ENCODE data around the gene SLC5A2. TPM values are rescaled to one million over a fixed set of nuclear protein-coding genes. Genes with fewer than 3 reads are reported as not detected.
"Not testable (repeated sequence)": the region's sequence is repeated elsewhere in the genome, so short reads cannot be mapped to it uniquely, and the experiment has no call there.

Gene SLC5A2
- total RNA-seq, 1 experiment from 2014 or later = not detected

GRCh38 chr16:31491778-31492418 lies 9.0 kb downstream of the SLC5A2 start:
- no peak for DNase-seq (ENCODE audit: low read depth)

GRCh38 chr16:31493506-31494125 lies 10.7 kb downstream of the SLC5A2 start:
- no peak for DNase-seq (ENCODE audit: low read depth)

- no peak for DNase-seq (ENCODE audit: low read depth)
Measured at GRCh38 chr16:31496670-31497069, 13.7 kb downstream of the SLC5A2 start.

DNA sequence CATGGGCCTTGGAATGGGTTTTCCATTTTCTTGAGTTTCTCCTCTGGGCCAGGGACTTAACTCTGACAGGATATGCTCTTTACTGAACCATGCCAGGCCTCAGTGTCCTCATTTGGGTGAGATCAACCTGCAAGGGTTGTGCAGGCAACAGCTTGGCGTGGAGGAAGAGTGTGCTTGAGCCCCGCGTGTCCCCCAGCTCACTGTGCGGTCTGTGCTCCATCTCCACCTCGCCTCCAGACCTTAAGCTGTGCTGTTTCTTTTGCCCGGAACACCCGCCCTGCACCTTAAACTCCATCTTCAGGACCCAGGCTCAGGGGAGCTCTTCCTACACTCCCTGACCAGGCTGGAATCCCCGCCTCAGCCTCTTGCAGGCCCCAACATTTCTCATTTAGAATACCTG lies 15.6 kb downstream of the SLC5A2 start:
- no peak for DNase-seq (ENCODE audit: low read depth)

GRCh38 chr16:31499928-31500327 lies 17.0 kb downstream of the SLC5A2 start:
- DNase-seq (ENCODE audit: low read depth) = no peak

DNA sequence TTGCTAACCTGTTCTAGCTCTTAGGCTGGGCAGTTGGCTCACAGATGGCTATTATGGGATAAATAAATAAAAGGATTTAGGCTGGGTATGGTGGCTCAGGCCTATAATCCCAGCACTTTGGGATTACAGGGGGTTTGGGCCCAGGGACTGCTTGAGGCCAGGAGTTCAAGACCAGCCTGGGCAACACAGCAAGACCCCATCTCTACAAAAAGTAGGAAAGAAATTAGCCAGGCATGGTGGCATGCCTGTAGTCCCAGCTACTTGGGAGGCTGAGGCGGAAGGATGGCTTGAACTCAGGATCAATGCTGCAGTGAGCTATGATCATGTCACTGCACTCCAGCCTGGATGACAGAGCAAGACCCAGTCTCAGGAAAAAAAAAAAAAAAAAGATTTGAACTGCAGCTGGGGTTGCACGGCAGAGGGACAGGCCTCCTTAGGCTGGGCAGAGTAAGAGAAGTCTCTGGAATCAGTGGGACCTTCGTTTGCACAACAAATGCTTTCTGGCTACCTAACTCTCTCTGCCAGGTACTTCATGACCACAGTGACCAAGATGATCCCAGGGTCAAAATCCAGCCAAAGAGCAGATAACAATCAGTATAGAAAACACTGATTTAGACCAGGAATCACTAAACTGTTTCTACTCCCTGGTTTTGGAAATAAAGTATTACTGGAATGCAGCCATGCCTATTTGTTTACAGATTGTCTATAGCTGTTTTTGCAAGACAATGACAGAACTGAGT lies 18.5 kb downstream of the SLC5A2 start:
- no peak for DNase-seq (ENCODE audit: low read depth)

- no peak for DNase-seq (ENCODE audit: low read depth)
Measured at GRCh38 chr16:31501966-31502348, 19.0 kb downstream of the SLC5A2 start.

DNA sequence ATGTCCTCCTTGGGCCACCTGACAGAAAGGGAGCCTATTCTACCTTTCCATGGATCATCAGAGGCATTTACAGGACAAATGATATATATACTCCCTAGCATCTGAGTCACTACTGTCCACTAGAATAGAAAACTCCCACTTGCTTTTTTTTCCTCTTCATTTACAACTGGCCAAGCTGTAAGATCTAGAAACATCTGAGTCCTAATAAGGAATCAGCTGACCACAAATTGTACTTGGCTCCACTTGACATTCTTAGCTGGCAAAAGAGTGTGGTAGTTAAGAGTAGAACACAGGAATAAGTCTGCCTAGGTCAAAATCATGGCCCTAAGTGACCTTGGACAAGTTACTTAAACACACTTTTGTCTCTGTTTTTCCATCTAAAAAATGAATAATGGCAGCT lies 20.1 kb downstream of the SLC5A2 start:
- peak; percentile 34 for DNase-seq (ENCODE audit: low read depth)

DNA sequence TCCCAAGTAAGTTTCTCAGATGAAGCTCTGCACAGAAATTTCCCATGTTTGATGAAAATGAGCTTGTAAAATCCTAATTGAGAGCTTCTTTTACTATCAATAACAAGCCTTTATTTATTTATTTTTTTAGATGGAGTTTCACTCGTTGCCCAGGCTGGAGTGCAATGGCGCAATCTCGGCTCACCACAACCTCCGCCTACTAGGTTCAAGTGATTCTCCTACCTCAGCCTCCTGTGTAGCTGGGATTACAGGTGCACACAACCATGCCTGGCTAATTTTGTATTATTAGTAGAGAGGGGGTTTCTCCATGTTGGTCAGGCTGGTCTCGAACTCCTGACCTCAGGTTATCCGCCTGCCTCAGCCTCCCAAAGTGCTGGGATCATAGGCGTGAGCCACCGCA lies 20.6 kb downstream of the SLC5A2 start:
- not testable (repeated sequence) for DNase-seq (ENCODE audit: low read depth)

- no peak for DNase-seq (ENCODE audit: low read depth)
Measured at GRCh38 chr16:31504159-31504558, 21.2 kb downstream of the SLC5A2 start.

DNA sequence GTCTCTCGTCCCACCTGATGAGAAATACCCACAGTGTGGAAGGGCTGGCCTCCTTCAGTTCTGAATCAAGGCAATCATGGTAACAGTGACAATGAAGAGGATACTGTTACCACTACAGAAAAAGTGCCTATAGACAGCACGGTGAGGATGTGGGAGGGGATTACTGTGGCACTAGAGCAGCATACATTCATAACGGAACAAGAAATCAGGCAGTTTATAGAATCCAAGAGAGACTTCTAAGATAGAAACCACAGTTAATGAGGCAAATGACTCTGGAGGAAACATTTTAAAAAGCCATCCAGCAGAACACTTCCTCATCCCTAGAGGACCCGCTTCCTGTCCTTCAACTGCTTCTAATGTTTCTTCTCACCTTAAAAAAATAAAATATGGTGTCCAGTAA lies 22.6 kb downstream of the SLC5A2 start:
- no peak for DNase-seq (ENCODE audit: low read depth)

- DNase-seq (ENCODE audit: low read depth) = no peak
Measured at GRCh38 chr16:31507617-31507928, 24.6 kb downstream of the SLC5A2 start.

- DNase-seq (ENCODE audit: low read depth) = peak; percentile 80
Measured at GRCh38 chr16:31507929-31508705, 25.2 kb downstream of the SLC5A2 start, which contains the start of gene RUSF1. Gene RUSF1 (minus strand): TSS chr16:31508391. CDS start chr16:31508373, 18 bp downstream.

GRCh38 chr16:31508706-31509195 lies 25.8 kb downstream of the SLC5A2 start:
- DNase-seq (ENCODE audit: low read depth) = peak; percentile 50

DNA sequence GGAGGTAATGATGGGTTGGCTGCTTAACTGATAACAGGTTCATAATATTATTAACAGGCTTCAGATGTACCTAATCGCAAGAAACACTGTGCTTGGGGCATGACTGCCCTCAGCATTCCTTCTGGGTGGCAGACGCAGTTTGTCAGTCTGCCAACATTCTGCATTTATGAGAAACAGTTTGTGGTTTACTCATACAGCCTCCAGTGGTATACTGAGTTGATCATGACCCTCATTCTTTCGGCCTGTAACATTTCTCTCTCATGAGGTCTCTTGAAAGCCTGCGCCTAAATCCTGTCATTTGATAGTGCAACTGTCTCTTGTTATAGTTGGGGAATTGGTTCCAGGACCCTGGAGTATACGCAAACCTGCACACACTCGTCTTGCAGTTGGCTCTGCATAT lies 30.2 kb downstream of the SLC5A2 start:
- DNase-seq (ENCODE audit: low read depth) = peak; percentile 85

- DNase-seq (ENCODE audit: low read depth) = no peak
Measured at GRCh38 chr16:31513884-31514283, 31.0 kb downstream of the SLC5A2 start.

GRCh38 chr16:31517800-31518402 lies 35.0 kb downstream of the SLC5A2 start:
- no peak for DNase-seq (ENCODE audit: low read depth)

GRCh38 chr16:31519759-31520431 lies 37.0 kb downstream of the SLC5A2 start:
- DNase-seq (ENCODE audit: low read depth) = no peak

DNA sequence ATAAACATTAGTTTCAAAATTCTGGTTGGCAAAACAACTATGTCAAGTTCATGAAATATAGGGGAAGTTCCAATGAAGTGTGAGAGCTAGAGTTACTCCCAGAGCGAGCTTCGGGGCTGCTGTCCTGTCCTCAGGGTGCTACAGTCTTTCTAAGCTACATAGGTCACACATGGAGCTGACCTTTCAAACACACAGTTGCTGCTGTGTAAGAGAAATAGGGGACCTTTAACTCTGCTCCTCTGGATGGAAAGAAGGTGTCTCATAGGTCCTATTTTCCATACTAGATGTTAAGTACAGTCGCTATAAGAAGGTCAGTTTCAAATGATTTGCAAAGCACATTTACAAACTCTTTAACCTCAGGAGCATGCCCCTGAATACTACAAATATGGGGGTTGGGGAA lies 38.4 kb downstream of the SLC5A2 start:
- DNase-seq (ENCODE audit: low read depth) = no peak

- no peak for DNase-seq (ENCODE audit: low read depth)
Measured at GRCh38 chr16:31522071-31522470, 39.1 kb downstream of the SLC5A2 start.

DNA sequence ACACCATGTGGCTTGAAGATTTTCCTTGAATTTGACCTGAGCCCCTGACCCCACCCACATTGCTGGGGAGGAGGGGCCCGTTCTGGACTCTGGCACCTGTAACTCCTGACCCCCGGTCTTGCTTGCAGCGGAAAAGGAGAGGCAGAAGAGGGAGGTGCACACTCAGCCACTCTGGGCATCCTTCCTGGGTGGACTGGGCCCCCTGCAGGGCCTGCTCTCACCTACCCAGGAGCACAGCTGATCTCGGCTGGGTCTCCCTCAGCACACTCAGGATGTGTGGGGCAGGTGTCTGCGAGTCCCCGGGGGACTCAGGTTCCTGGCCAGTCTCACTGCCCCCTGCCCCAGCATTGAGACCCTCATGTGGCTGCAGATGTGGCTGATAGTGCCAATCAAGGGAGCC lies 40.8 kb downstream of the SLC5A2 start:
- not testable (repeated sequence) for DNase-seq (ENCODE audit: low read depth)
